Thyroid gland (tissue), 4 donors: ENCODE data around the gene RNF19B.

Source experiments
- CTCF ChIP-seq, 6 experiments: fragments of 200-600 bp in 3 of 6; fragments of 450-650 bp in 3 of 6; sonication (generic) in 3 of 6; IDR thresholded peaks; one replicate each; pipeline ENCODE4 v1.5.1; 2016 to 2019; ENCODE audit warnings: antibody characterized with exemption in 6 of 6, mild to moderate bottlenecking in 2 of 6, inconsistent platforms in 1 of 6, moderate library complexity in 1 of 6
- POLR2A ChIP-seq, 2 donors: fragments of 450-650 bp; IDR thresholded peaks; one replicate each; pipeline ENCODE4 v1.6.1; 2017; ENCODE audit warnings: antibody characterized with exemption in 2 of 2, mild to moderate bottlenecking in 2 of 2, moderate library complexity in 1 of 2

DNA sequence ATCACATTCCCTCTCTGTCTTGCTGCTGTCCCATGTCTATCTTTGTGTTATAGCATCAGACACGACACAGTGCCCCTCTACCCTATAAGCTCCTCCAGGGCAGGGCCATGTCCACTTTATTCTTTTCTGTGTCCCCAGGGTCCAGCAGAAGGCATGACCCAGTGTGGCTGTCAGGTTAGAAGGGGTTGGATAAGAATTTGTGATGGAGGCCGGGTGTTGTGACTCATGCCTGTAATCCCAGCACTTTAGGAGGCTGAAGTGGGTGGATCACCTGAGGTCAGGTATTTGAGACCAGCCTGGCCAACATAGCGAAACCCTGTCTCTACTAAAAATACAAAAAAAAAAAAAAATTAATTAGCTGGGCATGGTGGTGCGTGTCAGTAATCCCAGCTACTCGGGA, 26.3 kb upstream of the RNF19B start:
- no peak for TF ChIP-seq CTCF (IDR thresholded peaks at IDR 0.05)
- no peak for TF ChIP-seq POLR2A (IDR thresholded peaks at IDR 0.05)
